Measurements from ENCODE around the gene LMNA. TPM values are rescaled to one million over a fixed set of nuclear protein-coding genes. Genes with fewer than 3 reads are reported as not detected.

The LMNA gene
- polyA plus RNA-seq, 1 donor, result 138 TPM

- DNase-seq, result no peak
- WGBS (ENCODE audit: insufficient coverage, low lambda C conversion rate), result no CpG with 5 or more reads among the region's 4 CpGs
- H3K27ac ChIP-seq (ENCODE audit: low read length), result no peak overlapping the region
- H3K36me3 ChIP-seq (ENCODE audit: control insufficient read depth, insufficient read depth, low read length), result peaks cover 11% of the 10 kb centered on the region
- no peaks in the 10 kb centered on the region for H3K27me3 ChIP-seq (ENCODE audit: control insufficient read depth, insufficient read depth, low read length)
- H3K4me1 ChIP-seq (ENCODE audit: control insufficient read depth, insufficient read depth, low read length), result peaks cover 20% of the 10 kb centered on the region
- H3K4me3 ChIP-seq (ENCODE audit: low read length), result peak overlapping the region; percentile 61
- H3K9me3 ChIP-seq (ENCODE audit: control insufficient read depth, low read depth, low read length), result peaks cover 11% of the 10 kb centered on the region
These were observed 33.7 kb upstream of the LMNA start for GRCh38 chr1:156080863-156081179.

GRCh38 chr1:156081180-156081916 is 33.2 kb upstream of the LMNA start:
- no CpG with 5 or more reads among the region's 61 CpGs for WGBS (ENCODE audit: insufficient coverage, low lambda C conversion rate)
- Histone ChIP-seq H3K9me3 (ENCODE audit: control insufficient read depth, low read depth, low read length) (peaks cover 11% of the 10 kb centered on the region), H3K4me1 (ENCODE audit: control insufficient read depth, insufficient read depth, low read length) (peaks cover 15% of the 10 kb centered on the region), H3K27me3 (ENCODE audit: control insufficient read depth, insufficient read depth, low read length) (no peaks in the 10 kb centered on the region), H3K36me3 (ENCODE audit: control insufficient read depth, insufficient read depth, low read length) (peaks cover 8% of the 10 kb centered on the region), H3K27ac (ENCODE audit: low read length) (peak overlapping the region; percentile 43), H3K4me3 (ENCODE audit: low read length) (peak overlapping the region; percentile 94)
- peak in 1 of 2 donors; percentile 42 for DNase-seq

GRCh38 chr1:156081917-156082308 is 32.6 kb upstream of the LMNA start:
- peaks cover 9% of the 10 kb centered on the region for H3K9me3 ChIP-seq (ENCODE audit: control insufficient read depth, low read depth, low read length)
- H3K4me3 ChIP-seq (ENCODE audit: low read length), result peak overlapping the region; percentile 94
- no CpG with 5 or more reads among the region's 10 CpGs for WGBS (ENCODE audit: insufficient coverage, low lambda C conversion rate)
- H3K36me3 ChIP-seq (ENCODE audit: control insufficient read depth, insufficient read depth, low read length), result peaks cover 7% of the 10 kb centered on the region
- H3K27me3 ChIP-seq (ENCODE audit: control insufficient read depth, insufficient read depth, low read length), result no peaks in the 10 kb centered on the region
- H3K4me1 ChIP-seq (ENCODE audit: control insufficient read depth, insufficient read depth, low read length), result peaks cover 13% of the 10 kb centered on the region
- no peak for DNase-seq
- peak overlapping the region; percentile 80 for H3K27ac ChIP-seq (ENCODE audit: low read length)

- H3K36me3 ChIP-seq (ENCODE audit: control insufficient read depth, insufficient read depth, low read length), result peaks cover 1% of the 10 kb centered on the region
- peak within 1 kb of the TSS; percentile 94 for H3K4me3 ChIP-seq (ENCODE audit: low read length)
- H3K9me3 ChIP-seq (ENCODE audit: control insufficient read depth, low read depth, low read length), result peaks cover 3% of the 10 kb centered on the region
- peak; percentile 73 to 89 for DNase-seq
- no peaks in the 10 kb centered on the region for H3K27me3 ChIP-seq (ENCODE audit: control insufficient read depth, insufficient read depth, low read length)
- WGBS (ENCODE audit: insufficient coverage, low lambda C conversion rate), result no CpG with 5 or more reads among the region's 62 CpGs
- peak within 1 kb of the TSS; percentile 80 for H3K27ac ChIP-seq (ENCODE audit: low read length)
- H3K4me1 ChIP-seq (ENCODE audit: control insufficient read depth, insufficient read depth, low read length), result peaks cover 8% of the 10 kb centered on the region
These were observed 32.0 kb upstream of the LMNA start, which contains the start of gene MEX3A for GRCh38 chr1:156082309-156083091. TSS of gene MEX3A (minus strand) at chr1:156082465. CDS start at chr1:156081998, 467 bp downstream.

- Histone ChIP-seq H3K4me3 (ENCODE audit: low read length) (peak overlapping the region; percentile 94), H3K27ac (ENCODE audit: low read length) (no peak overlapping the region), H3K4me1 (ENCODE audit: control insufficient read depth, insufficient read depth, low read length) (peaks cover 8% of the 10 kb centered on the region), H3K9me3 (ENCODE audit: control insufficient read depth, low read depth, low read length) (peaks cover 3% of the 10 kb centered on the region), H3K27me3 (ENCODE audit: control insufficient read depth, insufficient read depth, low read length) (no peaks in the 10 kb centered on the region), H3K36me3 (ENCODE audit: control insufficient read depth, insufficient read depth, low read length) (no peaks in the 10 kb centered on the region)
- DNase-seq, result no peak
- no CpG with 5 or more reads among the region's 7 CpGs for WGBS (ENCODE audit: insufficient coverage, low lambda C conversion rate)
These were observed 30.4 kb upstream of the LMNA start for GRCh38 chr1:156083800-156084790.

GRCh38 chr1:156086256-156086662 is 28.3 kb upstream of the LMNA start:
- no peak overlapping the region for H3K27ac ChIP-seq (ENCODE audit: low read length)
- no peak for DNase-seq
- no peaks in the 10 kb centered on the region for H3K36me3 ChIP-seq (ENCODE audit: control insufficient read depth, insufficient read depth, low read length)
- peaks cover 6% of the 10 kb centered on the region for H3K4me1 ChIP-seq (ENCODE audit: control insufficient read depth, insufficient read depth, low read length)
- no peaks in the 10 kb centered on the region for H3K27me3 ChIP-seq (ENCODE audit: control insufficient read depth, insufficient read depth, low read length)
- no peak overlapping the region for H3K4me3 ChIP-seq (ENCODE audit: low read length)
- no CpG with 5 or more reads among the region's 1 CpG for WGBS (ENCODE audit: insufficient coverage, low lambda C conversion rate)
- peaks cover 3% of the 10 kb centered on the region for H3K9me3 ChIP-seq (ENCODE audit: control insufficient read depth, low read depth, low read length)

GRCh38 chr1:156089704-156090103 is 24.8 kb upstream of the LMNA start:
- no peaks in the 10 kb centered on the region for H3K27me3 ChIP-seq (ENCODE audit: control insufficient read depth, insufficient read depth, low read length)
- no peak for DNase-seq
- no peak overlapping the region for H3K4me3 ChIP-seq (ENCODE audit: low read length)
- no peaks in the 10 kb centered on the region for H3K4me1 ChIP-seq (ENCODE audit: control insufficient read depth, insufficient read depth, low read length)
- H3K36me3 ChIP-seq (ENCODE audit: control insufficient read depth, insufficient read depth, low read length), result peaks cover 4% of the 10 kb centered on the region
- no peak overlapping the region for H3K27ac ChIP-seq (ENCODE audit: low read length)
- no CpG with 5 or more reads among the region's 6 CpGs for WGBS (ENCODE audit: insufficient coverage, low lambda C conversion rate)
- H3K9me3 ChIP-seq (ENCODE audit: control insufficient read depth, low read depth, low read length), result no peaks in the 10 kb centered on the region

GRCh38 chr1:156090138-156090839 is 24.2 kb upstream of the LMNA start:
- H3K36me3 ChIP-seq (ENCODE audit: control insufficient read depth, insufficient read depth, low read length), result peaks cover 4% of the 10 kb centered on the region
- H3K27ac ChIP-seq (ENCODE audit: low read length), result no peak overlapping the region
- no peaks in the 10 kb centered on the region for H3K27me3 ChIP-seq (ENCODE audit: control insufficient read depth, insufficient read depth, low read length)
- H3K9me3 ChIP-seq (ENCODE audit: control insufficient read depth, low read depth, low read length), result no peaks in the 10 kb centered on the region
- WGBS (ENCODE audit: insufficient coverage, low lambda C conversion rate), result no CpG with 5 or more reads among the region's 5 CpGs
- no peak for DNase-seq
- H3K4me1 ChIP-seq (ENCODE audit: control insufficient read depth, insufficient read depth, low read length), result no peaks in the 10 kb centered on the region
- no peak overlapping the region for H3K4me3 ChIP-seq (ENCODE audit: low read length)

- WGBS (ENCODE audit: insufficient coverage, low lambda C conversion rate), result no CpG with 5 or more reads among the region's 14 CpGs
- no peak overlapping the region for H3K4me3 ChIP-seq (ENCODE audit: low read length)
- H3K9me3 ChIP-seq (ENCODE audit: control insufficient read depth, low read depth, low read length), result no peaks in the 10 kb centered on the region
- DNase-seq, result peak; percentile 77 to 84
- peaks cover 4% of the 10 kb centered on the region for H3K36me3 ChIP-seq (ENCODE audit: control insufficient read depth, insufficient read depth, low read length)
- no peak overlapping the region for H3K27ac ChIP-seq (ENCODE audit: low read length)
- peaks cover 1% of the 10 kb centered on the region for H3K4me1 ChIP-seq (ENCODE audit: control insufficient read depth, insufficient read depth, low read length)
- no peaks in the 10 kb centered on the region for H3K27me3 ChIP-seq (ENCODE audit: control insufficient read depth, insufficient read depth, low read length)
These were observed 23.7 kb upstream of the LMNA start for GRCh38 chr1:156090840-156091188.
